ENCODE measurements around the gene MERTK.

DNA sequence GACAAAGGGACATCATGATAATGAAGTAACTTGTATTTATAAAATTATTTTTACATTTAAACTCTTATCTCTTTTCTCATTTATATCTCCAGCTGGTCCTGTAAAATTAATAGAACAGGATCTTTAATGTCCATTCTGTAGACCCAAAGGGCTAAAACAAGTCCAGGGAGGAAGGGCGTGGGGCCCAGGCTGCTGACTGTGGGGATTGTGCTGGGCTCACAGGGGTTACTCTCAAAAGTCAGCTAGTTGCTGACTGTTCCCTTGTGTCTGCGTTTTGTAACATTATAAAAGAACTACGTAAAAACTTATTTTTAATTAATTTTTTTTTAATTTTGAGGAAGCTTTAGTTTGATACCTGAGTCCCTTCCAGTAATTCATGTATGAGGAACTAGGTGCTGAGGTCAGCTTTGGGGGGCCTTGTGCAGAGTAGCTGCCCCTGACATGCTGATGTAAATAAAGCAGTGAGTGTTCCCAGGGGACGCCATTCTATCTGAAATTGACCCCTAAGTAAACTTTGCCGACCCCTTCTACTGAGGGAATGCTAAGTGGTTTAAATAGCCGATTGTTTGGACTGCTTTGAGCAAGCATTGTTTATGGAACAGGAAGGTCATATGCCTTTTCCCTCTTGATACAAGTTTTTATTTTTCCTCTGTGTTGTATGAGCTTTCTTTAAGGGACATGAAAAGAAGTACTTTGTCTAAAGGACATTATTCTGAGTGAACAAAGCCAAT, 56.4 kb downstream of the MERTK start:
- TF ChIP-seq CTCF (IDR thresholded peaks at IDR 0.05) (no peak), POLR2AphosphoS5 (IDR thresholded peaks at IDR 0.05) (no peak)
